Measurements from ENCODE around the gene TFDP1.

Gene TFDP1

DNA sequence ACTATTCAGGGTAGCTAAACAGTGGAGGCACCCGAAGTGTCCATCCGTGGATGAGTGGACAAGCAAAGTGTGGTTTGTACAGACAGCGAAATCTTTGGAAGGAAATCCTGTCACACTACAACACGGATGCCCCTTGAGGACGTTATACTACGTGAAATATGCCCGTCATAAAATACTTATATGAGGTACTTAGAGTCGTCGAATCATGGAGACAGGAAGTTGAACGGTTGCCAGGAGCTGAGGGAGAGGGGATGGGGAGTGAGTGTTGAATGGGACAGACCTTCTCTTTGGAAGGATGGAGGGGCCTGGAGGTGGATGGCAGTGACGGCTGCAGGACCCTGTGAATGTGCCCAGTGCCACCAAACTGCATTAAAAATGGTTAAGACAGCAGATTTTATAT, 61.8 kb downstream of the TFDP1 start:
- TF ChIP-seq POLR2AphosphoS5 (IDR thresholded peaks at IDR 0.05; ENCODE audit: low read depth, low read length) (no peak), SIN3A (IDR thresholded peaks at IDR 0.05; ENCODE audit: borderline replicate concordance, insufficient read depth, low read length) (no peak)
- TF ChIP-seq, protein P1, sequence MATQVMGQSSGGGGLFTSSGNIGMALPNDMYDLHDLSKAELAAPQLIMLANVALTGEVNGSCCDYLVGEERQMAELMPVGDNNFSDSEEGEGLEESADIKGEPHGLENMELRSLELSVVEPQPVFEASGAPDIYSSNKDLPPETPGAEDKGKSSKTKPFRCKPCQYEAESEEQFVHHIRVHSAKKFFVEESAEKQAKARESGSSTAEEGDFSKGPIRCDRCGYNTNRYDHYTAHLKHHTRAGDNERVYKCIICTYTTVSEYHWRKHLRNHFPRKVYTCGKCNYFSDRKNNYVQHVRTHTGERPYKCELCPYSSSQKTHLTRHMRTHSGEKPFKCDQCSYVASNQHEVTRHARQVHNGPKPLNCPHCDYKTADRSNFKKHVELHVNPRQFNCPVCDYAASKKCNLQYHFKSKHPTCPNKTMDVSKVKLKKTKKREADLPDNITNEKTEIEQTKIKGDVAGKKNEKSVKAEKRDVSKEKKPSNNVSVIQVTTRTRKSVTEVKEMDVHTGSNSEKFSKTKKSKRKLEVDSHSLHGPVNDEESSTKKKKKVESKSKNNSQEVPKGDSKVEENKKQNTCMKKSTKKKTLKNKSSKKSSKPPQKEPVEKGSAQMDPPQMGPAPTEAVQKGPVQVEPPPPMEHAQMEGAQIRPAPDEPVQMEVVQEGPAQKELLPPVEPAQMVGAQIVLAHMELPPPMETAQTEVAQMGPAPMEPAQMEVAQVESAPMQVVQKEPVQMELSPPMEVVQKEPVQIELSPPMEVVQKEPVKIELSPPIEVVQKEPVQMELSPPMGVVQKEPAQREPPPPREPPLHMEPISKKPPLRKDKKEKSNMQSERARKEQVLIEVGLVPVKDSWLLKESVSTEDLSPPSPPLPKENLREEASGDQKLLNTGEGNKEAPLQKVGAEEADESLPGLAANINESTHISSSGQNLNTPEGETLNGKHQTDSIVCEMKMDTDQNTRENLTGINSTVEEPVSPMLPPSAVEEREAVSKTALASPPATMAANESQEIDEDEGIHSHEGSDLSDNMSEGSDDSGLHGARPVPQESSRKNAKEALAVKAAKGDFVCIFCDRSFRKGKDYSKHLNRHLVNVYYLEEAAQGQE (IDR thresholded peaks at IDR 0.05; ENCODE audit: insufficient read depth in 1 of 2, low read depth in 2 of 2, low read length in 2 of 2): no peak

DNA sequence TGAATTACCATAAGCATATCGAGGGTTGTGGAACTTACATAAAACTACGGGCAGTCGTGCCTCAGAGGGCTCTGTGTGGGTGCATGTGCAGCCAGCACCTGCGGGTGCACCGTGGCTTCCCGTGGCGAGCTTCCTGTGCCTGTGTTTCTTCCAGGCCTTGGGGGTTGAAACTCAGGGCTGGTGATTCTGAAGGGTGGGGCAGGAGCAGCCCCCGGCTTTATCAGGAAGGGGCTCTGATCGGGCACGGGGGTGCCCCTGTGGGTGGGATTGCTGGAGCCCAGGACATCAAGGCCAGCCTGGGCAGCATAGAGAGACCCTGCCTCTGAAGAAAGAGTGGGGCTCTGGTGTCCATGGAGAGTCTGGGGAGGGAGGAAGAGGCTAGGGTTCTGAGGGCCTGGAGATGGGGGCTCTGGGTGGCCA, 62.4 kb downstream of the TFDP1 start:
- no peak for TF ChIP-seq SIN3A (IDR thresholded peaks at IDR 0.05; ENCODE audit: borderline replicate concordance, insufficient read depth, low read length)

- TF ChIP-seq SIN3A (IDR thresholded peaks at IDR 0.05; ENCODE audit: borderline replicate concordance, insufficient read depth, low read length) (no peak), FOXP2 (optimal IDR thresholded peaks at IDR 0.05; ENCODE audit: borderline replicate concordance, extremely low read depth, extremely low read length, insufficient read depth) (no peak), POLR2AphosphoS5 (IDR thresholded peaks at IDR 0.05; ENCODE audit: low read depth, low read length) (no peak), TAF1 (IDR thresholded peaks at IDR 0.05; ENCODE audit: borderline replicate concordance, insufficient read depth, low read length) (no peak)
- TF ChIP-seq, protein P1 (IDR thresholded peaks at IDR 0.05; ENCODE audit: insufficient read depth in 1 of 2, low read depth in 2 of 2, low read length in 2 of 2): no peak
Observed at GRCh38 chr13:113647351-113648215, 63.0 kb downstream of the TFDP1 start.

- TF ChIP-seq POLR2AphosphoS5 (IDR thresholded peaks at IDR 0.05; ENCODE audit: low read depth, low read length) (no peak), FOXP2 (optimal IDR thresholded peaks at IDR 0.05; ENCODE audit: borderline replicate concordance, extremely low read depth, extremely low read length, insufficient read depth) (no peak)
Observed at GRCh38 chr13:113648216-113648610, 63.7 kb downstream of the TFDP1 start.

GRCh38 chr13:113649212-113649611, 64.7 kb downstream of the TFDP1 start:
- TF ChIP-seq SIN3A (IDR thresholded peaks at IDR 0.05; ENCODE audit: borderline replicate concordance, insufficient read depth, low read length): no peak

GRCh38 chr13:113650275-113650674, 65.7 kb downstream of the TFDP1 start:
- TF ChIP-seq, protein P1 (IDR thresholded peaks at IDR 0.05; ENCODE audit: insufficient read depth in 1 of 2, low read depth in 2 of 2, low read length in 2 of 2): no peak
- no peak for TF ChIP-seq FOXP2 (optimal IDR thresholded peaks at IDR 0.05; ENCODE audit: borderline replicate concordance, extremely low read depth, extremely low read length, insufficient read depth)
- TF ChIP-seq POLR2AphosphoS5 (IDR thresholded peaks at IDR 0.05; ENCODE audit: low read depth, low read length): no peak
- no peak for TF ChIP-seq SIN3A (IDR thresholded peaks at IDR 0.05; ENCODE audit: borderline replicate concordance, insufficient read depth, low read length)
- no peak for TF ChIP-seq TAF1 (IDR thresholded peaks at IDR 0.05; ENCODE audit: borderline replicate concordance, insufficient read depth, low read length)

- TF ChIP-seq POLR2AphosphoS5 (IDR thresholded peaks at IDR 0.05; ENCODE audit: low read depth, low read length) (no peak), SIN3A (IDR thresholded peaks at IDR 0.05; ENCODE audit: borderline replicate concordance, insufficient read depth, low read length) (no peak), FOXP2 (optimal IDR thresholded peaks at IDR 0.05; ENCODE audit: borderline replicate concordance, extremely low read depth, extremely low read length, insufficient read depth) (no peak)
- TF ChIP-seq, protein P1 (IDR thresholded peaks at IDR 0.05; ENCODE audit: insufficient read depth in 1 of 2, low read depth in 2 of 2, low read length in 2 of 2): no peak
Observed at GRCh38 chr13:113650731-113651148, 66.2 kb downstream of the TFDP1 start.

Measured in PFSK-1 (cell line).